ENCODE data around the gene C1QA.

C1QA gene

GRCh38 chr1:22652881-22653316 lies 16.5 kb downstream of the C1QA start, which contains the start of gene C1QB:
C1QB (plus strand) TSS chr1:22653236; CDS start chr1:22659463, 6,227 bp downstream.
- no peak for TF ChIP-seq CTCF (IDR thresholded peaks at IDR 0.05; ENCODE audit: low read length)
- TF ChIP-seq EZH2phosphoT487 (IDR thresholded peaks at IDR 0.05; ENCODE audit: low read length), result no peak
- no peak for TF ChIP-seq EZH2 (optimal IDR thresholded peaks at IDR 0.05; ENCODE audit: low read depth, low read length)
- no peak within 1 kb of the TSS for H3K4me2 ChIP-seq (ENCODE audit: low read depth, low read length)
- H3K36me3 ChIP-seq (replicated peaks; ENCODE audit: insufficient read depth, low read length), result no peaks in the 10 kb centered on the region

DNA sequence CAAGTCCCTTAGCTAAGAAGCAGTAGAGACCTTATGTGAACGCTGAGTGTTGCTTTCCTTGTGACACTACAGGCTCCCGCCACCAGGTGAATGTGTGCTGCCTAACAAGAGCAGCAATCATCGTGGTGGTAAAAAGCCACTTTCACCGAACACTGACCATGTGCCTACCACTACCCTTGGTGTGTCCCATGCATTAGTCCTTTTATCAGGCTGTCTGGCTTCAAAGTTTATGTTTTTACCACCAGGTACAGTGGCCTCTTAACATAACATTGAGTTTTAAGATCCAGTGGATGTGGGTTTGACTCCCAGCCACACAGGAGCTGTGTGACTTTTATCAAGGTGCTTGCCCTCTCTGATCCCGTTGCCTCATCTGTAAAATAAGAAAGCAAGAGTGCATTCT lies 18.3 kb downstream of the C1QA start:
- Histone ChIP-seq H3K4me1 (ENCODE audit: low read length) (no peaks in the 10 kb centered on the region), H3K4me2 (ENCODE audit: low read depth, low read length) (no peak overlapping the region), H3K4me3 (ENCODE audit: low read length) (no peak overlapping the region), H3K9me2 (replicated peaks; ENCODE audit: insufficient read depth, low read length) (no peaks in the 10 kb centered on the region), H3K9me3 (replicated peaks; ENCODE audit: insufficient read depth, low read length) (no peaks in the 10 kb centered on the region), H3K36me3 (replicated peaks; ENCODE audit: insufficient read depth, low read length) (no peaks in the 10 kb centered on the region), H3K27ac (ENCODE audit: low read length) (no peak overlapping the region), H3F3A (ENCODE audit: insufficient read depth, low read length) (no peaks in the 10 kb centered on the region), H4K20me1 (ENCODE audit: insufficient read depth, low read length) (no peaks in the 10 kb centered on the region), H2AFZ (ENCODE audit: low read length) (no peak overlapping the region), H3K9ac (ENCODE audit: low read length) (no peak overlapping the region), H3K27me3 (replicated peaks; ENCODE audit: insufficient read depth, low read length) (peaks cover 95% of the 10 kb centered on the region), H3K79me2 (ENCODE audit: low read length) (no peaks in the 10 kb centered on the region)
- TF ChIP-seq CTCF (IDR thresholded peaks at IDR 0.05; ENCODE audit: low read length) (no peak), EZH2 (optimal IDR thresholded peaks at IDR 0.05; ENCODE audit: low read depth, low read length) (no peak), EZH2phosphoT487 (IDR thresholded peaks at IDR 0.05; ENCODE audit: low read length) (no peak)
- no peak for DNase-seq

More at GRCh38 chr1:22652881-22653316, 16.5 kb downstream of the C1QA start, which contains the start of gene C1QB:
- no peaks in the 10 kb centered on the region for H3K9me3 ChIP-seq (replicated peaks; ENCODE audit: insufficient read depth, low read length)
- H3K27me3 ChIP-seq (replicated peaks; ENCODE audit: insufficient read depth, low read length), result peaks cover 100% of the 10 kb centered on the region
- H3K79me2 ChIP-seq (ENCODE audit: low read length), result no peaks in the 10 kb centered on the region
- no peak within 1 kb of the TSS for H2AFZ ChIP-seq (ENCODE audit: low read length)
- H3F3A ChIP-seq (ENCODE audit: insufficient read depth, low read length), result no peaks in the 10 kb centered on the region
- H3K4me3 ChIP-seq (ENCODE audit: low read length), result no peak within 1 kb of the TSS
- no peaks in the 10 kb centered on the region for H3K4me1 ChIP-seq (ENCODE audit: low read length)
- no peaks in the 10 kb centered on the region for H3K9me2 ChIP-seq (replicated peaks; ENCODE audit: insufficient read depth, low read length)
- no peak within 1 kb of the TSS for H3K9ac ChIP-seq (ENCODE audit: low read length)
- DNase-seq, result no peak
- no peaks in the 10 kb centered on the region for H4K20me1 ChIP-seq (ENCODE audit: insufficient read depth, low read length)
- no peak within 1 kb of the TSS for H3K27ac ChIP-seq (ENCODE audit: low read length)

GRCh38 chr1:22658385-22659163 lies 22.1 kb downstream of the C1QA start:
- no peak for DNase-seq
- TF ChIP-seq EZH2 (optimal IDR thresholded peaks at IDR 0.05; ENCODE audit: low read depth, low read length) (no peak), CTCF (IDR thresholded peaks at IDR 0.05; ENCODE audit: low read length) (peak; percentile 33)
- Histone ChIP-seq H3K9me2 (replicated peaks; ENCODE audit: insufficient read depth, low read length) (no peaks in the 10 kb centered on the region), H3K4me2 (ENCODE audit: low read depth, low read length) (no peak overlapping the region), H3K27me3 (replicated peaks; ENCODE audit: insufficient read depth, low read length) (peaks cover 89% of the 10 kb centered on the region), H4K20me1 (ENCODE audit: insufficient read depth, low read length) (no peaks in the 10 kb centered on the region), H3K27ac (ENCODE audit: low read length) (no peak overlapping the region), H3K9me3 (replicated peaks; ENCODE audit: insufficient read depth, low read length) (no peaks in the 10 kb centered on the region), H3K79me2 (ENCODE audit: low read length) (no peaks in the 10 kb centered on the region), H3K4me3 (ENCODE audit: low read length) (no peak overlapping the region), H3K9ac (ENCODE audit: low read length) (no peak overlapping the region), H2AFZ (ENCODE audit: low read length) (no peak overlapping the region), H3K4me1 (ENCODE audit: low read length) (no peaks in the 10 kb centered on the region), H3F3A (ENCODE audit: insufficient read depth, low read length) (no peaks in the 10 kb centered on the region), H3K36me3 (replicated peaks; ENCODE audit: insufficient read depth, low read length) (no peaks in the 10 kb centered on the region)

Measured in MM.1S (cell line).